Measurements from ENCODE around the gene CLCC1.

- TF ChIP-seq POLR2A (IDR thresholded peaks at IDR 0.05) = no peak
- TF ChIP-seq CTCF (IDR thresholded peaks at IDR 0.05) = no peak
- no peak for TF ChIP-seq POLR2AphosphoS5 (IDR thresholded peaks at IDR 0.05; ENCODE audit: insufficient read depth in 1 of 2, low read depth in 1 of 2)
Observed at GRCh38 chr1:108955881-108956280, 7.4 kb downstream of the CLCC1 start.
